Breast epithelium (tissue), 3 donors: ENCODE data around the gene LRRTM1.

Source experiments
- CTCF ChIP-seq, 3 donors: fragments of 450-650 bp; IDR thresholded peaks; one replicate each; pipeline ENCODE4 v1.5.1; 2016 to 2017; ENCODE audit warnings: antibody characterized with exemption in 3 of 3, mild to moderate bottlenecking in 3 of 3, moderate library complexity in 3 of 3
- POLR2A ChIP-seq: fragments of 450-650 bp; IDR thresholded peaks from one replicate; pipeline ENCODE4 v1.6.1; 2016; ENCODE audit warnings: antibody characterized with exemption, mild to moderate bottlenecking, moderate library complexity
- POLR2AphosphoS5 ChIP-seq, 3 donors: sonication (generic); formaldehyde crosslinking; IDR thresholded peaks; one replicate each; pipeline ENCODE4 v1.6.1; 2017; ENCODE audit warnings: antibody characterized with exemption in 3 of 3

DNA sequence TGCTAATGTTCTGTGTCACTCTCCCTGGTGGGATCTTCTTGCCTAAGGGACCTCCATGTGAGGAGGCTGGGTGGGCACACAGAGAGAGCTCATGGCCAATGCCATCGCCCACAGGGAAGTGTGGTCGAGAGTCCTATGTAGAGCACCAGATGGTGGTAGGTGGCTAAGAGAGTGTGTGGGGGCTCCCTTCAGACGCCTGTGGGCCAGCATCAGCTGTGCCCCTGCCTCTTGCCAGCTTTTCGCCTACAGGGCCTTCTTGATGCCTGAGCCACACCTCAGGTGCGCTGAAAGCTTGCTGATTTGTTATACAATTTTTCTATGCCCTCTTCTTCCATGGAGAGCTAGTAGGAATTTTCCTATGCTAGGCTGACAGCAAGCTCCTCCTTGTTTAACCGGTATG is 38.3 kb downstream of the LRRTM1 start:
- TF ChIP-seq POLR2A (no peak), CTCF (IDR thresholded peaks at IDR 0.05) (no peak), POLR2AphosphoS5 (IDR thresholded peaks at IDR 0.05) (no peak)
